HEK293 (cell line): ENCODE data around the gene TMC6.

Experiments used
- CTCF ChIA-PET: fragments of 350-600 bp; formaldehyde crosslinking; extraction: SDS; loops from one replicate; lab custom pipeline; 2021; ENCODE audit warnings: antibody characterized with exemption; lab: Yijun Ruan, JAX
- POLR2A ChIA-PET: fragments of 300-600 bp; formaldehyde crosslinking; extraction: SDS; loops from one replicate; lab custom pipeline; 2020; ENCODE audit warnings: antibody characterized with exemption, inconsistent platforms; lab: Yijun Ruan, JAX
- H3K27ac ChIP-seq: fragments of 200-500 bp; sonication (Bioruptor generic); 2 replicates; pipeline ENCODE4 v1.5.1; 2014; ENCODE audit warnings: low read depth, low read length, control low read depth, inconsistent platforms; ENCODE audit errors: extremely low read depth
- H3K36me3 ChIP-seq, 2 experiments: fragments of 200-500 bp in 1 of 2; sonication (Bioruptor generic) in 1 of 2; 1 replicate in 1 of 2; 2 replicates in 1 of 2; pipeline ENCODE4 v1.5.1; 2014 to 2017; ENCODE audit warnings: inconsistent platforms in 2 of 2, low read length in 2 of 2; ENCODE audit not compliant: control insufficient read depth in 2 of 2, insufficient read depth in 1 of 2
- H3K4me1 ChIP-seq: fragments of 200-500 bp; sonication (Bioruptor generic); 2 replicates; pipeline ENCODE4 v1.5.1; 2014; ENCODE audit warnings: mild to moderate bottlenecking, low read length, inconsistent platforms; ENCODE audit not compliant: control insufficient read depth, insufficient read depth
- H3K4me3 ChIP-seq: 2 replicates; pipeline ENCODE4 v1.5.1; 2011; ENCODE audit warnings: low read depth, mild to moderate bottlenecking, control low read depth, low read length, moderate library complexity
- H3K9me3 ChIP-seq: fragments of 200-500 bp; sonication (Bioruptor generic); 2 replicates; pipeline ENCODE4 v1.5.1; 2014; ENCODE audit warnings: low read depth, low read length, inconsistent platforms; ENCODE audit not compliant: control insufficient read depth, insufficient read depth
- BCL6B ChIP-seq: fragments of 450-650 bp; formaldehyde crosslinking; IDR thresholded peaks from 2 replicates; pipeline ENCODE4 v1.5.1; 2017; ENCODE audit warnings: missing biosample characterization, missing genetic modification characterization
- EGR2 ChIP-seq: fragments of 450-650 bp; formaldehyde crosslinking; IDR thresholded peaks from 2 replicates; pipeline ENCODE4 v1.5.1; 2016; ENCODE audit warnings: low read depth, missing biosample characterization, missing genetic modification characterization
- FEZF1 ChIP-seq: fragments of 450-650 bp; formaldehyde crosslinking; IDR thresholded peaks from 2 replicates; pipeline ENCODE4 v1.5.1; 2016; ENCODE audit warnings: missing biosample characterization, missing genetic modification characterization
- GLIS2 ChIP-seq: fragments of 450-650 bp; formaldehyde crosslinking; IDR thresholded peaks from 2 replicates; pipeline ENCODE4 v1.5.1; 2016; ENCODE audit warnings: missing biosample characterization, missing genetic modification characterization
- KLF1 ChIP-seq: fragments of 450-650 bp; formaldehyde crosslinking; IDR thresholded peaks from 2 replicates; pipeline ENCODE4 v1.5.1; 2016; ENCODE audit warnings: missing biosample characterization, missing genetic modification characterization
- KLF8 ChIP-seq: fragments of 450-650 bp; formaldehyde crosslinking; IDR thresholded peaks from 2 replicates; pipeline ENCODE4 v1.5.1; 2016; ENCODE audit warnings: missing biosample characterization, missing genetic modification characterization
- KLF9 ChIP-seq: fragments of 450-650 bp; formaldehyde crosslinking; IDR thresholded peaks from 2 replicates; pipeline ENCODE4 v1.5.1; 2016; ENCODE audit warnings: missing biosample characterization, missing genetic modification characterization, low read depth
- PATZ1 ChIP-seq: fragments of 450-650 bp; formaldehyde crosslinking; IDR thresholded peaks from 2 replicates; pipeline ENCODE4 v1.5.1; 2016; ENCODE audit warnings: missing biosample characterization, missing genetic modification characterization
- PBX3 ChIP-seq: sonication (generic); formaldehyde crosslinking; IDR thresholded peaks from 2 replicates; pipeline ENCODE4 v1.8.1; 2022; ENCODE audit warnings: mild to moderate bottlenecking, moderate library complexity, missing genetic modification reagents
- PRDM10 ChIP-seq: fragments of 450-650 bp; formaldehyde crosslinking; IDR thresholded peaks from 2 replicates; pipeline ENCODE4 v1.5.1; 2016; ENCODE audit warnings: missing biosample characterization, missing genetic modification characterization
- PRDM4 ChIP-seq: fragments of 450-650 bp; formaldehyde crosslinking; IDR thresholded peaks from 2 replicates; pipeline ENCODE4 v1.5.1; 2017; ENCODE audit warnings: missing biosample characterization, missing genetic modification characterization
- ZBTB17 ChIP-seq: fragments of 450-650 bp; formaldehyde crosslinking; IDR thresholded peaks from 2 replicates; pipeline ENCODE4 v1.5.1; 2016; ENCODE audit warnings: missing biosample characterization, missing genetic modification characterization
- ZBTB26 ChIP-seq: fragments of 450-650 bp; formaldehyde crosslinking; optimal IDR thresholded peaks from 2 replicates; pipeline ENCODE3; 2016; ENCODE audit warnings: missing biosample characterization, mild to moderate bottlenecking, missing genetic modification characterization
- ZBTB8A ChIP-seq: fragments of 450-650 bp; formaldehyde crosslinking; IDR thresholded peaks from 2 replicates; pipeline ENCODE4 v1.5.1; 2016; ENCODE audit warnings: missing biosample characterization, missing genetic modification characterization
- ZEB2 ChIP-seq: fragments of 450-650 bp; formaldehyde crosslinking; IDR thresholded peaks from 2 replicates; pipeline ENCODE4 v1.5.1; 2016; ENCODE audit warnings: missing biosample characterization, missing genetic modification characterization
- ZNF24 ChIP-seq: fragments of 450-650 bp; formaldehyde crosslinking; IDR thresholded peaks from 2 replicates; pipeline ENCODE4 v1.5.1; 2016; ENCODE audit warnings: missing biosample characterization, missing genetic modification characterization
- ZNF423 ChIP-seq: fragments of 450-650 bp; formaldehyde crosslinking; IDR thresholded peaks from 2 replicates; pipeline ENCODE4 v1.5.1; 2016; ENCODE audit warnings: missing biosample characterization, missing genetic modification characterization
- ZNF561 ChIP-seq: fragments of 450-650 bp; IDR thresholded peaks from 2 replicates; pipeline ENCODE4 v1.5.1; 2018; ENCODE audit warnings: missing biosample characterization, missing genetic modification characterization, borderline replicate concordance

The TMC6 gene

GRCh38 chr17:78127888-78128550 lies 536 bp downstream of the TMC6 start:
- Histone ChIP-seq H3K27ac (peak overlapping the region; percentile 37; the same call in 1 of the 2 replicates), H3K4me3 (peak overlapping the region; percentile 62), H3K36me3 (peaks cover 6 to 11% of the 10 kb centered on the region in 2 experiments; a peak in 2 of 3 replicates), H3K4me1 (peaks cover 6% of the 10 kb centered on the region; the same call in 1 of the 2 replicates), H3K9me3 (no peaks in the 10 kb centered on the region)
- CTCF ChIA-PET: interaction anchor here (0.6 to 2.2 kb wide), 11 partner anchors 10 to 1447 kb away, joined by 3 to 13 read pairs (median 3); partner anchors contain the start of genes AFMID and TK1
- POLR2A ChIA-PET: interaction anchor here (0.5 to 2.1 kb wide), 6 partner anchors 12 to 154 kb away, joined by 3 to 13 read pairs (median 4); no protein-coding TSS in a partner anchor
- TF ChIP-seq ZBTB8A (tag by site-specific recombination) (0 out of 2 replicates have a peak, but pooled peaks have one; percentile 42), KLF8 (peak; percentile 15; the same call in 1 of the 2 replicates), PATZ1 (tag by site-specific recombination) (0 out of 2 replicates have a peak, but pooled peaks have one; percentile 8), EGR2 (no peak), PRDM4 (tag by site-specific recombination) (peak; percentile 100), PBX3 (CRISPR knock-in tag) (peak; percentile 58; the same call in 1 of the 2 replicates), ZNF24 (no peak), FEZF1 (tag by site-specific recombination) (peak; percentile 38; the same call in 1 of the 2 replicates), PRDM10 (tag by site-specific recombination) (peak; percentile 85), GLIS2 (tag by site-specific recombination) (0 out of 2 replicates have a peak, but pooled peaks have one; percentile 63), ZBTB17 (tag by site-specific recombination) (peak; percentile 59), BCL6B (tag by site-specific recombination) (no peak), KLF9 (tag by site-specific recombination) (0 out of 2 replicates have a peak, but pooled peaks have one; percentile 16), ZBTB26 (tag by site-specific recombination) (peak; percentile 1), ZNF561 (tag by site-specific recombination) (no peak), KLF1 (peak; percentile 96), ZNF423 (tag by site-specific recombination) (0 out of 2 replicates have a peak, but pooled peaks have one; percentile 31), ZEB2 (tag by site-specific recombination) (peak; percentile 8; the same call in 1 of the 2 replicates)
